ENCODE data around the gene SRGN. TPM values are rescaled to one million over a fixed set of nuclear protein-coding genes. Genes with fewer than 3 reads are reported as not detected.

The SRGN gene
- total and polyA plus RNA-seq, 8 donors: 4.1 to 40.0 (median 11.5) TPM

DNA sequence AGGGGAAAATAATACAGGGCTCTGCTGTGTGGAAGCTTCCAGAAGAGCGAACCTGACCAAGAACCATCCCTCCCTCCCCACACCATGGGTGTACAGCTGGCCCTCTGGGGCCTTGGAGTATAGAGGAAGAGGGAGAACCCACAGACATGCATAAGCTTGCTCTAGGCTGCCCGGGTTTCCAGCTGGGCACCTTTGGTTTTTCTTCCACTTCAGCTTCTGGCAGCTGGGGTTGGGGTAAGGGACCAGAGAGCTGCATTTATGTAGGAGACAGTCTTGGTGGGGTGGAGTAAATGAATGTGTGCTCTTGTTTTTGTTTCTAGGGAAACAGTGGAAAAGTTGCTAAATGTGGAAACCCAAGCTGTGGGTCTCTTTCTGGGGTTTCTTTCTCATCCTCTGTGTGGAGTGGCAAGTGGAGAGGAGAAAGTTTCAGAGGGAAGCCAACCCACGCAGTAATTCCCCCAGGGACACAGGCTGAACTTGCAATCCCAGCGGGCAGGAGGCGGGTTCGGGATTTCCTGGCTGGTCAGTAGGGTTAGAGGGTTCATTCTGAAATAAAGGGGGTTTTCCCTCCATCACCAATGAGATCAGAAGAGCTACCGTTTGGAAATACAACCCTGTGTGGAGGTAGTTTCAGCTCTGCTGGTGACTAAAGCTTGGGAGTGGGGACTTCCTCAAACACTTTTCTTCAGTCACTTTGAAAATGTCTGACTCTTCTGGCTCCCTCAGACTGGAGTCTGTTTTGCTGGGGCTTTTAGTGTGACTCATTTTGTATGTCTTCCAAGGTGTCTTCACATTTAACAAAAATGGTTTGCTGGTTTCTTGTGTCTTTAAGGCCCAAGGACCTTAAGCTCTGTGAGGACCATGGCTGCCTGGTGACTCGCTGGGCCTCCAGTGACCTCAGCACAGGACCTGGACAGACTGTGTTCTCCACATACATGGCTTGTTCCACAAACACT lies 22.2 kb upstream of the SRGN start:
- peak in 1 of 6 donors; percentile 6 for DNase-seq
- Histone ChIP-seq H3K27ac (peak overlapping the region in 2 of 4 donors; percentile 22 to 59), H3K4me1 (peaks cover 0 to 10% (median 4%) of the 10 kb centered on the region in 3 donors), H3K27me3 (no peaks in the 10 kb centered on the region), H3K4me3 (no peak overlapping the region), H3K36me3 (no peaks in the 10 kb centered on the region), H3K9me3 (no peaks in the 10 kb centered on the region)
- intact Hi-C loops (cut with DNase I): no loop called here
- TF ChIP-seq, protein P1, sequence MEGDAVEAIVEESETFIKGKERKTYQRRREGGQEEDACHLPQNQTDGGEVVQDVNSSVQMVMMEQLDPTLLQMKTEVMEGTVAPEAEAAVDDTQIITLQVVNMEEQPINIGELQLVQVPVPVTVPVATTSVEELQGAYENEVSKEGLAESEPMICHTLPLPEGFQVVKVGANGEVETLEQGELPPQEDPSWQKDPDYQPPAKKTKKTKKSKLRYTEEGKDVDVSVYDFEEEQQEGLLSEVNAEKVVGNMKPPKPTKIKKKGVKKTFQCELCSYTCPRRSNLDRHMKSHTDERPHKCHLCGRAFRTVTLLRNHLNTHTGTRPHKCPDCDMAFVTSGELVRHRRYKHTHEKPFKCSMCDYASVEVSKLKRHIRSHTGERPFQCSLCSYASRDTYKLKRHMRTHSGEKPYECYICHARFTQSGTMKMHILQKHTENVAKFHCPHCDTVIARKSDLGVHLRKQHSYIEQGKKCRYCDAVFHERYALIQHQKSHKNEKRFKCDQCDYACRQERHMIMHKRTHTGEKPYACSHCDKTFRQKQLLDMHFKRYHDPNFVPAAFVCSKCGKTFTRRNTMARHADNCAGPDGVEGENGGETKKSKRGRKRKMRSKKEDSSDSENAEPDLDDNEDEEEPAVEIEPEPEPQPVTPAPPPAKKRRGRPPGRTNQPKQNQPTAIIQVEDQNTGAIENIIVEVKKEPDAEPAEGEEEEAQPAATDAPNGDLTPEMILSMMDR (IDR thresholded peaks at IDR 0.05): no peak
- ATAC-seq: peak in 2 of 4 donors; percentile 24 to 38
- WGBS, 2 donors: 59 to 71% methylated on average over 8 of the region's 8 CpGs
- FAIRE-seq: no peak

DNA sequence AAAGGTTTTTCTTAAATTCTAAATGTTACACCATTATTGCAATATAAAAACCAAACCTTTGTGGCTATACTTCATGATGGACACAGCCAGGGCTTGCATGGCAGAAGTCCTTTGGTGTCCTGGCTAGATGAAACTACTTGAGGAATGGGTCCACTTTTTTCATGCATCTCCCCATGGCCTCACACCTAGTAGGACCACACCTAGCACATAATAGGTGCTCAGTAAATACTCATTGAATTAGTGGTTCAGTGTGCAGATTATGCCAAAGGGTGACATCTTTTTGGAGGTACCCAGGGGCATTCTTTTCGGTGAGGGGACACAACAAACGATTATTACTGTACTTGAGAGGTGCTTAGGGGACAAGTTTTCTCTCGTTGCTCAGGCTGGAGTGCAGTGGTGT lies 20.7 kb upstream of the SRGN start:
- no peak for DNase-seq
- no peak for ATAC-seq
- Histone ChIP-seq H3K4me1 (peaks cover 0 to 1% (median 0%) of the 10 kb centered on the region in 3 donors), H3K9me3 (no peaks in the 10 kb centered on the region), H3K27ac (no peak overlapping the region), H3K36me3 (no peaks in the 10 kb centered on the region), H3K4me3 (no peak overlapping the region), H3K27me3 (no peaks in the 10 kb centered on the region)
- TF ChIP-seq, protein P1 (IDR thresholded peaks at IDR 0.05): no peak
- intact Hi-C loops (cut with DNase I): no loop called here
- WGBS, 2 donors: 78 to 80% methylated on average over 3 of the region's 3 CpGs
- no peak for FAIRE-seq

DNA sequence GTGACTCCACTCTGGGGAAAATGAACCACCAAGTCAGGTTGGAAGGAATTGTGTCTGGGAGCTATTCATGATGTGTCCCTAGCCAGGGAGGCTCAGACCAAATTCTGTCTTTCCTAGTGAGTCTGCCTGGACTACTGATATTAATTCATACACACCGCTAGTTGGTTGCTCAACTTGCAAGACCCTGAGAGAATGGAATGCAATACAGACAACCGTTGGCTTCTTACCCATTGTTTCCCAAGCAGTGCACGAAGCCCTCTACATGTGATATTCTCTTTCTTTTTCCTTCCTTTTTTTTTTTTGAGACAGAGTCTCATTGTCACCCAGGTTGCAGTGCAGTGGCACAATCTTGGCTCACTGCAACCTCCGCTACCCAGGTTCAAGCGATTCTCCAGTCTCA lies 19.4 kb upstream of the SRGN start:
- FAIRE-seq: no peak
- TF ChIP-seq, protein P1 (IDR thresholded peaks at IDR 0.05): no peak
- WGBS, 2 donors: 83 to 86% methylated on average over 5 of the region's 5 CpGs
- DNase-seq: no peak
- Histone ChIP-seq H3K36me3 (no peaks in the 10 kb centered on the region), H3K4me3 (no peak overlapping the region), H3K4me1 (no peaks in the 10 kb centered on the region), H3K27ac (no peak overlapping the region), H3K9me3 (no peaks in the 10 kb centered on the region), H3K27me3 (no peaks in the 10 kb centered on the region)
- ATAC-seq: no peak
- intact Hi-C loops (cut with DNase I): no loop called here

DNA sequence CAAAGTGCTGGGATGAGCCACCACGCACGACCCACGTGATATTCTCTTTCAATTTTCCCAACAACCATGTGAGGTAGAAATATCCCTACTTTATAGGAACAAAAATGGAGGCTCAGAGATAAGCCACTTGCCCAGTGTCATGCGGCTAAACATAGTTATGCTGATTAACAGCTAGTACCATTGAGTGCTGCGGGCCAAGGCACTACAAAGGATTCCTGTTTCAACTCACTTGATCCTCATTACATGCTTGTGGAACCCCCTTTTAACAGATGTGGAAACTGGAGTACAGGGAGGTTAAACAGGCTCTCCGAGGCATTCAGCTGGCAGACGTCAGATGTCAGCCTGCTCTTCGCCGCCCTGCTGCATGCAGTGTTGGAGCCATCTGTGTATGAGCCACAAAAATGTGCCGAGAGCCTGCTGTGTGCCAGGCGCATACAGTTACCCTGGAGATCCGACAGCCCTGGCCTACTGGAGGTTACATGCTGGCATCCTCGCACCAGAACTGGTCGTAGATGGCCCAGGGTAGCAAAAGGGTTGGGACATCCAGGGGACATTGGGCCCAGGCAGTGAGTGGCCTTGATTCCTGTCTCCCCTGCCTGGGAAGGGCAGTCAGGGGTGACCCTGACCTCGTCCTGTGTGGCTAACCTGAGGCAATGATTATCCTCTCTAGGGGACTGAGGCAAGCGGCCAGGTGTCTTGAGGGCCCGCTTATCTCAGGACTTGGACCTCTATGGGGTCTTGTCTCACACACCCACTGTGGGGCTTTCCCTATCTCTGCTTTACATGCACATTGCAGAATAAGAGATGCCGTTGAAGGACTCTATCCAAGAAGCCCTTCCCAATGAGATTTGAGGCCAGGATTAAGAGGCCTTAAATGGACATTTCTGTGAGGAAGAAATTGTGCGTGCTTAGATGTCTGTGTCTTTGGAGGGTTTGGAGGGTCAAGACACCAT lies 18.5 kb upstream of the SRGN start:
- H3K9me3 ChIP-seq: no peaks in the 10 kb centered on the region
- H3K36me3 ChIP-seq: no peaks in the 10 kb centered on the region
- 80 to 87% methylated on average over 19 of the region's 19 CpGs for WGBS, 2 donors
- no peaks in the 10 kb centered on the region for H3K27me3 ChIP-seq
- FAIRE-seq (no peak), ATAC-seq (no peak), DNase-seq (no peak)
- intact Hi-C loops (cut with DNase I): no loop called here
- H3K27ac ChIP-seq: no peak overlapping the region
- H3K4me1 ChIP-seq: no peaks in the 10 kb centered on the region
- TF ChIP-seq, protein P1 (IDR thresholded peaks at IDR 0.05): no peak
- H3K4me3 ChIP-seq: no peak overlapping the region

All from pancreas (tissue), 10 donors.